AG08396 (cell line): ENCODE results near the gene MVB12A.

Experiments used
- DNase-seq: peaks from one replicate; pipeline ENCODE4 v3.0.0; 2012; ENCODE audit warnings: low spot score, mixed read lengths

The MVB12A gene

GRCh38 chr19:17404621-17405249, 15.1 kb upstream of the MVB12A start:
- DNase-seq: no peak

GRCh38 chr19:17405250-17406045, 14.4 kb upstream of the MVB12A start, which contains the start of gene BST2:
Gene BST2, minus strand, starts transcription at chr19:17405630. Its CDS starts 55 bp downstream, at chr19:17405575.
- peak; percentile 62 for DNase-seq

GRCh38 chr19:17406046-17406886, 13.6 kb upstream of the MVB12A start:
- DNase-seq: no peak

DNA sequence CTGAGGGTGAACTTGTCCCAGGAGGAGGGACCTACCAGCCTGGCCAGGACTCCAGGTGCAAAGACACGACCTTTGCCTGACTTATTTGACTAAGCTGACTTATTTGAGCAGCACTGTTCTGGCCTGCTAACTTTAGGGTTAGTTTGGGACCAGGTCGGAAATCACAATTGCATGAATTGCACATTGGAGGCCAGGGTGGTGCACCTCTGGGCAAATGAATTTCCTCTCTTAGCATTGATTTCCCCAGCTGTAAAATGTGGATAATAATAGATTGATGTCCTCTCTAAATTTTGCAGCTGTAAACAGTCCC, 13.0 kb upstream of the MVB12A start:
- DNase-seq: no peak

DNA sequence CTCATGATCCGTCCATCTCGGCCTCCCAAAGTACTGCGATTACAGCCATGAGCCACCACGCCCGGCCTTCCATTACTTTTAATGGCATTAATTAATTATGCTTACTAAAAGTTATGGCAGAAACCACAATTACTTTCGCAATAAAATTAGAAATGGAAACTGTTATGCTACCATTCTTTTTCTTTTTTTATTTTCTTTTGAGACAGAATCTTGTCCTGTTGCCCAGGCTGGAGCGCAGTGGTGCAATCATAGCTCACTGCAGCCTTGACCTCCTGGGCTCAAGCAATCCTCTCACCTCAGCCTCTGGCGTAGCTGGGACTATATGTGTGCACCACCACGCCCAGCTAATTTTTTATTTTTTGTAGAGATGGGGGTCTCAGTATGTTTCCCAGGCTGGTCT, 9.9 kb upstream of the MVB12A start:
- no peak for DNase-seq

DNA sequence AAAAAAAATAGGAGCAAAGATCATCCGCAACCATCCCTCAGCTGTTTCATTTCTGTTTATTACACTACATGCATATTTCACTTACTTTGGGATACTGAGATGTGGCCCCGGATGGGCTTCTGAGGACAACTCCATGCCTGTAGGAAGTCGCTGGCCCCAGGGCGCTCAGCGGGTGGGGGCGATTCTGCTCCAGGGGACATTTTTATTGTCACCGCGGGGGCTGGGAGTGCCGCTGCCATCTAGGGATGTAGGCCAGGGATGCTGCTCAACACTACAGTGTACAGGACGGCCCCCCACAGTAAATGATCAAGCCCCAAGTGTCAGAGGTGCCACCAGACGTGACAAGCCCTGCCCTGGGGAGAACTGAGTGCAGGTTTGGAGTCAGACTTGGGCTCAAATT, 8.0 kb upstream of the MVB12A start:
- no peak for DNase-seq

DNA sequence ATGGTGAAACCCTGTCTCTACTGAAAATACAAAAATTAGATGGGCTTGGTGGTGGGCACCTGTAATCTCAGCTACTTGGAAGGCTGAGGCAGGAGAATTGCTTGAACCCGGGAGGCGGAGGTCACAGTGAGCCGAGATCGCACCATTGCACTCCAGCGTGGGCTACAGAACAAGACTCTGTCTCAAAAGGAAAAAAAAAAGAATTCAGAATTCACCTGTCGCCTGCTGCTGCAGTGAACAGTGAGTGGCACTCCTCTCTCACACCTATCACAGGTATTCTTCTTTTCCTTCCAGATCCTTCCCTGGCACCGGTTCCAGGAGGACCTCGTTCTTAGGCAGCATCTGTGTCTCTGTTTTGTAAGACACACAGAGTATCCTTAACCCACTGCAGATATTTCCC, 5.8 kb upstream of the MVB12A start:
- no peak for DNase-seq

GRCh38 chr19:17415121-17415520, 4.7 kb upstream of the MVB12A start:
- no peak for DNase-seq

GRCh38 chr19:17418710-17419109, 1.1 kb upstream of the MVB12A start:
- no peak for DNase-seq

DNA sequence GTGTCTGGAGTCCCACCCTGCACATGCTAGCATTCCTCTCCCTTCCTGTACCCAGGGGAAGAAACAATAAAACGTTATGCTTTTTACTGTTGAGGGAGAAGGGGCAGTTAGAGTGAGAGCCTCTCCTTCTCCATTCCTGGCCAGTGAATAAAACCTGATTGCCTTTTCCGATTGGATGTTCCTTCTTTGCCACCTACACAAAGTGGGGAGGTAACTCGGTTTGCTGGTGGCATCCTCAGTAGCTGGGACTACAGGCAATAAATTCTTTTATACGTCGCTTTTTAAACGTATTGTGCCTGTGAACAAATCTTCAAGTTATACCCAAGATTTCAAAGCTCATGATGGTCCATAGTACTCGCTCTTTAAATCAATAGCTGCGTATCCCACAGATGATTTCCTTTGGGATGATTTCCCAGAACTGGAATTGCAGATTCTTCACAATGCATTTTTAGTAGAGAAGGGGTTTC, 660 bp upstream of the MVB12A start:
- DNase-seq: no peak

DNA sequence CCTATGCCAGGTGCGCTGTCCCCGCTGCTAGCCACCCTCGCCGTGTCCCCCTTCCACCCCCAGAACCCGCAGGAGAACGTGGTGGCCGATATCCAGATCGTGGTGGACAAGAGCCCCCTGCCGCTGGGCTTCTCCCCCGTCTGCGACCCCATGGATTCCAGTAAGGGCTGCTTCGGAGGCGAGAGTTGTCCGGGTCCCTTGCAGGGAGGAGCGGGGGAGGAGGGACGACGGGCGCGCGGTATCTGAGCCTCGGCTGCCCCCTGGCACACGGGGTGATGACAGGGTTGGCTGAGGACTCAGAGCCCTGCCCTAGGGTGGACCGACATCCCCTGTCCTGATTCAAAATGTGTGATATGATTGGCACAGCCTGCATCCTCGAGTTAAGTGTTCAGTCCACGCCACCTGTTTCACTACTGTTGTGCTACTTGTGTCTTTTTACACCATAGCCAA, 653 bp downstream of the MVB12A start:
- peak; percentile 41 for DNase-seq

DNA sequence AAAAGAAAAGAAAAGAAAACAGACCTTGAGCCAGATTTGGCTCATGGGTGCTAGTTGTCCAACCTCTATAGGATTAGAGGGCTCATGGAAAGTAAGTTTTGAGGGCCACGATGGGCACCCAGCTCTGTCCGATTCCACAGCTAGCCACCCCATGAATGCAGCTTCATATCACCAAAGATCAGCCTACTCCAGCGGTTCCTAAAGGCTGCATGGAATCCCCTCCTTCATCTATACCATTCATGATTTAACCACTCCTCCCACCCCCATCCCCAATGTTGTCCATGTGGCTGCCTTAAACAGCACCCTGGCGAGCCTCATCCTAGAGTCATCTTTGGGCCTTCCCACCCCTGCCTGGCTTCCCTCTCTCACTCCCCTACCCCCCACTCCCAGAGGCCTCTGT, 2.1 kb downstream of the MVB12A start:
- no peak for DNase-seq

DNA sequence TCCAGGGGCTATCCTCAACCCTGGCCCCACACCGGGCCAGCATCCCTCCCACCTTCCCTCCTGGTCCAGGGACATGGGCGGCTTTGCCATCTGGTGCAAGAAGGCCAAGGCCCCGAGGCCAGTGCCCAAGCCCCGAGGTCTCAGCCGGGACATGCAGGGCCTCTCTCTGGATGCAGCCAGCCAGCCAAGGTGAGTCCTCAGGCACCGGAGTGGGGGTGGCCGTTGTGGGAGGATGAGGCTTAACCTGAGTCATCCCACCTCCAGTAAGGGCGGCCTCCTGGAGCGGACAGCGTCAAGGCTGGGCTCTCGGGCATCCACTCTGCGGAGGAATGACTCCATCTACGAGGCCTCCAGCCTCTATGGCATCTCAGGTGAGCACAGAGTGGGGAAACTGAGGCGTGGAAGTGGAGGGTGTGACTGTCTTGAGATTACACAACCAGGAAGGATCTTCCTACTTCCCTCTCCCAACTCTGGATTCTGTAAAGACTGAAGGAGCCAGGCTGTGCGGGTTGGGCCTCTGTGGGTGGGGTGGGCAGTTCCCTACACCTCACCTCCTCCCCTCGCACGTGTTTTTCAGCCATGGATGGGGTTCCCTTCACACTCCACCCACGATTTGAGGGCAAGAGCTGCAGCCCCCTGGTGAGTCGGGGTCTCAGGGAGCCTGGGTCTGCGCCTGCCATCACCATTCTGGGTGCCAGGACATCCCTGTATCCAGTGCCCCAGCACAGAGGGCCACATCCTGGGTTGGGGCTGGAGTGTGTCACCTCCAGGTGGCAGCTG, 3.8 kb downstream of the MVB12A start:
- no peak for DNase-seq

DNA sequence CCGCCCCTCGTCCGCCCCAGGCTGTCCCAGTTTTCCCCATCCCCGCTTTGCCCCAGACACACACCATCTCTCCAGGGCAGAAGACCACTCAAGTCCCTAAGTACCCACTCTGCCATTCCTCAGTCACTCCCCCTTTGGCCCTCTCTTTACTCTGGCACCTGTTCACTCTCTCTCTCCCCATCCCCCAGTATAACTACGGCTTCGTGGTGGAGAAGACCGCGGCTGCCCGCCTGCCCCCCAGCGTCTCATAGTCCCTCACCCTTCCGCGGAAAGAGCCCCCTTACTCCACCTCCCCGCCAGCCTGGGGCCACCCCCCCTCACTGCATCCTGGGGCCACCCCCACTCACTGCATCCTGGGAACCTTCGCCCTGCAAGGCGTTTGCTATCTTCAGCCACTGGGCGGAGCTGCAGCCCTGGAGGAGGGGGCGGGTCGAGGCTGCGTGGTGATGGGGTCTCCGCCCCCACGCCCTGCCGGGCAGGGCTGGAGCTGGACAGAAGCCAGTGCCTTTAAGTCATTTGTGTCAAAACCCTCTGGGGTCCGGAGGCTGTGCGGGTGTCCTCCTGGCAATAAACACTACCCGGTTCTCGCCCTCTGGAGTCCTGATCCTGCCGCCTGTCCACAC, 5.0 kb downstream of the MVB12A start:
- peak; percentile 57 for DNase-seq

- DNase-seq: no peak
Observed at GRCh38 chr19:17429641-17430113, 9.8 kb downstream of the MVB12A start.

- DNase-seq: no peak
Observed at GRCh38 chr19:17431417-17431816, 11.6 kb downstream of the MVB12A start.

DNA sequence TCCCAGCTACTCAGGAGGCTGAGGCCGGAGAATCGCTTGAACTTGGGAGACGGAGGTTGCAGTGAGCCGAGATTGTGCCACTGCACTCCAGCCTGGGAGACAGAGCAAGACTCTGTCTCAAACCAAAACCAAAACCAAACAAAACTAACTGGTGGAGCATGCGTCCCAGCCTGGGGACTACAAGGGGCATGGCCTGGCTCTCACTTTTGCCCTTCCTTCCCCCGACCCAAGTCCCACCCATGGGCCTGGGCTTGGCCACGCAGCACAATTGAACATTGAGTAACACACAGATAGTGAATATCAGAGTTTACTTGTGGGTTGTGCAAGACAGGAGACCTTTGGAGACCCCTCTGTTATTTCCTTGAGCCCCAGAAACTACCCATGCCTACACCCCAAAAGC, 15.4 kb downstream of the MVB12A start:
- DNase-seq: no peak

GRCh38 chr19:17436094-17436873, 16.4 kb downstream of the MVB12A start:
- no peak for DNase-seq

DNA sequence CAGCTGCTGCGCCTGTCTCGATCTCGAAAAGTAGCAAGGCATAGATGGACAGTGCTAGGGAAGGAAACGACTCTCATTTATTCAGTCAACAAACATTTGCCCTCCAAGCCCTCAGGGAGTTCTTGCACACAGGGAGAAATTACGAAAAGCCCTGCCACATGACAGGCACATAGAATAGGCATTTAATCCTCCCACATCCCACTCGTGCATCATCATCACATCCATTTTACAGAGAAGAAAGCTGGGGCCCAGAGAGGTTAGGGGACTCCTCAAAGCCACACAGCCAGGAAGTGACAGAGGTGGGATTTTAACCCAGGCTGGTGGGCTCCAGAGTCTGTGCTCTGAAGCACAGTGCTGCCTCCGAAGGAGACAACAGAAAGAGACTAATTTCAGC, 17.0 kb downstream of the MVB12A start:
- DNase-seq: no peak

DNA sequence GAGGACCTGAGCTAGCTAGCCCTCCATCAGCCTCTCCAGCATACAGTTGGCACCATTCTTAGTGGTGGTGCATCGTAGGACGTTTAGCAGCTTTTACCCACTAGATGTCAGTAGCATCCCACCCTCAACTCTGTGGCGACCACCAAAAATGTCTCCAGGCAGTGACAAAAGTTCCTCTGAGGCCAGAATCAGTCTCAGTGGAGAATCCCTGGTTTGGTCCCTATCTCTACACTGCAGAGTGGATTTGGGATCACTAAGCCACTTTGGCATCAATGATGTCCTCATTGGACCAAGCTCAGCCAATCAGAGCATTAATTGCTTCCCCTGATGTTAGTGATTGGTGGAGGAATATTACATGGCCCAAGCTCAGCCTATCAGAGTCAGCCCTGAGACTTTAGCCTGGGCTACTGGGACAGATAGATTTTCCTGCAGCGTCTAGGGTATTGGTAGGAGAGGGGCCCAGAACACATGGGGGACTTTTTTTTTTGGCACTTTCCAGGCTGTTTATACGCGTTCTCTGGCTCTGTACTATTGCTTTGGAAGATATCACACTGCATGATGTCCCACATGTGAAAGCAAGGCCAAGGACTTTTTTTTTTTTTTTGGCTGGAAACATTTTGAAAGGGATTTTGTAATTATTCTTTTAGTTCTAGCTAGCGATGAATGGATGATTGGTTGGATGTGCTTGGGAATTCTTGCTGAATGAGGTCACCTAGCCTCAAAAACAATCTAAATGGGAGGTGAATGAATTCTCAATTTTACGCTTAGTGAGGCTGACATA, 21.6 kb downstream of the MVB12A start:
- DNase-seq: peak; percentile 55
